GM12874 (cell line): Measurements from ENCODE around the gene PDK4.

Source experiments
- CTCF ChIP-seq: IDR thresholded peaks from 2 replicates; pipeline ENCODE4 v1.5.1; 2011; ENCODE audit warnings: low read depth, mild to moderate bottlenecking, control low read depth, low read length, moderate library complexity; ENCODE audit not compliant: insufficient read depth

The PDK4 gene

GRCh38 chr7:95602421-95602820 lies 6.1 kb upstream of the PDK4 start:
- no peak for TF ChIP-seq CTCF

DNA sequence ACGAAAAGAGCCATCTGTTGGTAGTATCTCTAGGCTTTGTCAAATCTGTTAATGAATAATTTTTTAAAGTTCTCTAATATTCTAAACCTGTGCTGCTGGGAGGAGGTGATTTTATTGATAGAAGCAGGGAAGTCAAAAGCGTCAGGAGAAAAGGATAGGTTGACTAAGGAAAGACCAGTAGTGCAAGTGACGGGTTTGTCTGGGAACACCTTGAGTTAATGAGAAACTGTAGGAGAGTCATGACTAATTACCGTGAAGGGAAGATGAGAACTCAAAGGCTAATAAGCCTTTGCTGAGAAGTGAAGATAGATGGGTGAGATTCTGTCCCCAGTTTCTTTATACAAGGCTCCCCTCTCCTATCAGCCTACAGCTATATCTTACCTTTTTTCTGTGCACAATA lies 5.0 kb upstream of the PDK4 start:
- no peak for TF ChIP-seq CTCF

- no peak for TF ChIP-seq CTCF
These were observed 2.8 kb upstream of the PDK4 start for GRCh38 chr7:95599069-95599468.

DNA sequence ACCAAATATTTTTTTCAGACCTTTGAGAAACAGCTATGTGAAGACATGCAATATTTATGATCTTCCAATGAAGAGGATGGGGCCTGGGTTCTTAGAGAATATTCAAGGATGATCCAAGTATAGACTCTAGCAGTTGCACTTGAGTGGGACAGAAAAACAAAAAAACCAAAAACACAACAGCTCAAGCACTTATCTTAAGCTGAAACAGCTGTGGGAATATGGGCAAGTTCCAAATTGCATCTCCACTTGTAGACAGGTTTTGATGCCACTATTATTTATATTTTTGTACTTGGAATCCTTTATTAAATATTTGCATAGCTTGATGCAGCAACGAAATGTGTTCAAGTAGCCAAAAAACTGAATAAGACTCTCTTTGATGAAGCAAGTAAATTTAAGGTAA lies 2.2 kb upstream of the PDK4 start:
- no peak for TF ChIP-seq CTCF

- no peak for TF ChIP-seq CTCF
These were observed 544 bp downstream of the PDK4 start for GRCh38 chr7:95595746-95596197.

- no peak for TF ChIP-seq CTCF
These were observed 2.1 kb downstream of the PDK4 start for GRCh38 chr7:95594185-95594584.

DNA sequence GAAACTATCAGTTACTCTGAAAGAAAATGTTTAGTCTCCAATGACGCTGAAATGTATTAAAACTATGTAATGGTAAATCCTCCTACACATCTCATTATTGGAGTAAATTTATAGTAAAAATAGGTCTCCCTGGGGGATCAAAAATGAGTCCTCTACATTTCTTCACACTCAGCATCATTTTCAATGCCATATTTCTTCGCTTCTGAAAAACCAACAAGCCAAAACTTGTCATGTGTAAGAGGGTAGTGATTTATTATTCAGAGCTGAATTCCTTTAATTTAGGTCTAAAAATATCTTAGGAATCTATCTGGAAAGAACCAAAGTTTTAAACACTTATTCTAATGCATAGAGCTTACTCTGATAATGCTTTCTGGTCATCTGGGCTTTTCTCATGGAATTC lies 3.0 kb downstream of the PDK4 start:
- no peak for TF ChIP-seq CTCF

- TF ChIP-seq CTCF: no peak
These were observed 3.7 kb downstream of the PDK4 start for GRCh38 chr7:95592570-95592969.
